IMR-90 (cell line): ENCODE results near the gene CDH2. TPM values are rescaled to one million over a fixed set of nuclear protein-coding genes. Genes with fewer than 3 reads are reported as not detected.

Experiments used
- ATAC-seq: fragments of 200-7000 bp; cut with Tn5 transposase; 2 replicates; pipeline ENCODE4 v1.9.1; 2020; ENCODE audit warnings: low read depth, mild to moderate bottlenecking, moderate library complexity
- BruUV-seq: library from RNA; stranded (reverse); fragments of 400-500 nt; replicated peaks from 2 replicates; lab custom pipeline; 2021; lab: Mats Ljungman, UMichigan
- CTCF ChIA-PET: fragments of 300-600 bp; formaldehyde crosslinking; extraction: SDS; loops from one replicate; lab custom pipeline; 2021; ENCODE audit warnings: antibody characterized with exemption; lab: Yijun Ruan, JAX
- POLR2A ChIA-PET: fragments of 300-600 bp; sonication (Branson Sonifier 250); formaldehyde crosslinking; loops from one replicate; lab custom pipeline; 2022; ENCODE audit warnings: antibody characterized with exemption; ENCODE audit not compliant: unreplicated experiment; lab: Charles Lee
- DNase-seq: peaks from one replicate; pipeline ENCODE4 v3.0.0; 2013
- H2AFZ ChIP-seq: replicated peaks from 2 replicates; pipeline ENCODE3; 2013; ENCODE audit warnings: low read length, mild to moderate bottlenecking; ENCODE audit not compliant: poor library complexity
- H2AK5ac ChIP-seq: 2 replicates; pipeline ENCODE4 v1.6.1; 2013; ENCODE audit warnings: low read depth, low read length, inconsistent platforms
- H2AK9ac ChIP-seq: replicated peaks from 2 replicates; pipeline ENCODE3; 2013; ENCODE audit warnings: mild to moderate bottlenecking, low read depth, low read length, moderate library complexity; ENCODE audit not compliant: poor library complexity
- H2BK120ac ChIP-seq: 2 replicates; pipeline ENCODE4 v1.6.1; 2013; ENCODE audit warnings: low read depth, low read length, inconsistent platforms
- H2BK15ac ChIP-seq: 3 replicates; pipeline ENCODE4 v1.6.1; 2013; ENCODE audit warnings: low read depth, low read length, inconsistent platforms
- H2BK20ac ChIP-seq: 2 replicates; pipeline ENCODE4 v1.6.1; 2013; ENCODE audit warnings: low read depth, mild to moderate bottlenecking, inconsistent platforms, low read length, moderate library complexity
- H2BK5ac ChIP-seq: 2 replicates; pipeline ENCODE4 v1.6.1; 2013; ENCODE audit warnings: mild to moderate bottlenecking, low read depth, low read length, inconsistent platforms; ENCODE audit not compliant: poor library complexity, severe bottlenecking
- H3K14ac ChIP-seq: replicated peaks from 2 replicates; pipeline ENCODE4 v1.6.1; 2013; ENCODE audit warnings: low read depth, low read length, inconsistent platforms
- H3K18ac ChIP-seq: 2 replicates; pipeline ENCODE4 v1.6.1; 2013; ENCODE audit warnings: low read depth, low read length, control low read depth
- H3K23ac ChIP-seq: 2 replicates; pipeline ENCODE4 v1.6.1; 2013; ENCODE audit warnings: low read depth, low read length, inconsistent platforms
- H3K27ac ChIP-seq: 2 replicates; pipeline ENCODE4 v1.5.1; 2013; ENCODE audit warnings: mild to moderate bottlenecking, control low read depth, low read length; ENCODE audit not compliant: insufficient read depth
- H3K27me3 ChIP-seq: 2 replicates; pipeline ENCODE4 v1.6.1; 2013; ENCODE audit warnings: low read length; ENCODE audit not compliant: control insufficient read depth, insufficient read depth
- H3K36me3 ChIP-seq: 2 replicates; pipeline ENCODE4 v1.6.1; 2013; ENCODE audit warnings: low read length, mixed read lengths; ENCODE audit not compliant: control insufficient read depth, insufficient read depth
- H3K4ac ChIP-seq: 2 replicates; pipeline ENCODE4 v1.6.1; 2013; ENCODE audit warnings: low read depth, low read length, inconsistent platforms
- H3K4me1 ChIP-seq: 2 replicates; pipeline ENCODE4 v1.6.1; 2013; ENCODE audit warnings: low read length, mixed read lengths; ENCODE audit not compliant: control insufficient read depth, insufficient read depth
- H3K4me2 ChIP-seq: 2 replicates; pipeline ENCODE4 v1.6.1; 2013; ENCODE audit warnings: low read depth, mild to moderate bottlenecking, control low read depth, low read length, moderate library complexity
- H3K4me3 ChIP-seq: 2 replicates; pipeline ENCODE4 v1.5.1; 2013; ENCODE audit warnings: low read depth, mild to moderate bottlenecking, control low read depth, low read length, moderate library complexity; ENCODE audit not compliant: insufficient read depth
- H3K56ac ChIP-seq: 2 replicates; pipeline ENCODE4 v1.6.1; 2013; ENCODE audit warnings: low read length, inconsistent platforms; ENCODE audit not compliant: insufficient read depth; ENCODE audit errors: extremely low read depth
- H3K79me1 ChIP-seq, 2 experiments: 2 replicates each; pipeline ENCODE4 v1.6.1; 2013; ENCODE audit warnings: low read length in 2 of 2, inconsistent platforms in 1 of 2, low read depth in 1 of 2
- H3K9ac ChIP-seq: 2 replicates; pipeline ENCODE4 v1.6.1; 2013; ENCODE audit warnings: low read depth, low read length, control low read depth
- H3K9me1 ChIP-seq: 2 replicates; pipeline ENCODE4 v1.6.1; 2013; ENCODE audit warnings: low read length, inconsistent platforms; ENCODE audit not compliant: insufficient read depth
- H3K9me3 ChIP-seq: 2 replicates; pipeline ENCODE4 v1.6.1; 2013; ENCODE audit warnings: low read length; ENCODE audit not compliant: control insufficient read depth, insufficient read depth
- H4K20me1 ChIP-seq: 2 replicates; pipeline ENCODE4 v1.6.1; 2013; ENCODE audit warnings: low read length, inconsistent platforms; ENCODE audit not compliant: insufficient read depth
- H4K5ac ChIP-seq: 2 replicates; pipeline ENCODE4 v1.6.1; 2013; ENCODE audit warnings: mild to moderate bottlenecking, low read depth, low read length, control low read depth
- H4K8ac ChIP-seq, 2 experiments: 2 replicates each; pipeline ENCODE4 v1.6.1; 2013; ENCODE audit warnings: low read depth in 2 of 2, low read length in 2 of 2, control low read depth in 1 of 2, inconsistent platforms in 1 of 2
- H4K91ac ChIP-seq: 2 replicates; pipeline ENCODE4 v1.6.1; 2013; ENCODE audit warnings: low read depth, low read length, inconsistent platforms; ENCODE audit not compliant: insufficient read depth
- BHLHE40 ChIP-seq: fragments of 150-350 bp; IDR thresholded peaks from 2 replicates; pipeline ENCODE4 v1.6.1; 2016; ENCODE audit warnings: mild to moderate bottlenecking, low read depth, low read length
- CEBPB ChIP-seq: IDR thresholded peaks from 2 replicates; pipeline ENCODE4 v1.6.1; 2012; ENCODE audit warnings: low read depth, low read length, improper control_type of control experiment
- CHD1 ChIP-seq: IDR thresholded peaks from 2 replicates; pipeline ENCODE4 v1.6.1; 2012; ENCODE audit warnings: low read depth, low read length, improper control_type of control experiment
- FOS ChIP-seq: fragments of 150-350 bp; IDR thresholded peaks from 2 replicates; pipeline ENCODE4 v1.6.1; 2016; ENCODE audit warnings: low read depth, low read length
- MAFK ChIP-seq: IDR thresholded peaks from 2 replicates; pipeline ENCODE4 v1.6.1; 2012; ENCODE audit warnings: low read depth, low read length, improper control_type of control experiment
- MAZ ChIP-seq: IDR thresholded peaks from 2 replicates; pipeline ENCODE4 v1.6.1; 2012; ENCODE audit warnings: low read depth, mild to moderate bottlenecking, low read length, improper control_type of control experiment, moderate library complexity, borderline replicate concordance
- MXI1 ChIP-seq: IDR thresholded peaks from 2 replicates; pipeline ENCODE4 v1.6.1; 2012; ENCODE audit warnings: low read depth, mild to moderate bottlenecking, low read length, moderate library complexity, borderline replicate concordance
- NFE2L2 ChIP-seq: fragments of 150-350 bp; IDR thresholded peaks from 2 replicates; pipeline ENCODE4 v1.6.1; 2016; ENCODE audit warnings: low read depth, mild to moderate bottlenecking, low read length
- POLR2A ChIP-seq: IDR thresholded peaks from 2 replicates; pipeline ENCODE4 v1.6.1; 2012; ENCODE audit warnings: mild to moderate bottlenecking, low read depth, low read length
- RAD21 ChIP-seq: IDR thresholded peaks from 2 replicates; pipeline ENCODE4 v1.6.1; 2012; ENCODE audit warnings: low read length, improper control_type of control experiment
- RCOR1 ChIP-seq: IDR thresholded peaks from 2 replicates; pipeline ENCODE4 v1.6.1; 2012; ENCODE audit warnings: mild to moderate bottlenecking, low read length, improper control_type of control experiment; ENCODE audit not compliant: insufficient replicate concordance
- RFX5 ChIP-seq: IDR thresholded peaks from 2 replicates; pipeline ENCODE4 v1.8.0; 2012; ENCODE audit warnings: low read depth, mild to moderate bottlenecking, low read length, moderate library complexity
- SMC3 ChIP-seq: fragments of 150-350 bp; IDR thresholded peaks from 2 replicates; pipeline ENCODE4 v1.6.1; 2016; ENCODE audit warnings: low read depth, mild to moderate bottlenecking, antibody characterized with exemption, low read length, moderate library complexity
- WGBS, 2 experiments: methylation state at CpG; one replicate each; pipeline versions ENCODE4 v1.1.5 to v1.1.7; 2013; ENCODE audit warnings: missing lambda C conversion rate in 2 of 2; ENCODE audit not compliant: insufficient read length in 1 of 2; ENCODE audit errors: extremely low coverage in 2 of 2; 5-methylcytosine and 5-hydroxymethylcytosine counted together
- dilution Hi-C: fragments of 300-500 bp; cut with HindIII; formaldehyde crosslinking; loops from one replicate; pipeline ENCODE4 v1.14.3; 2018; ENCODE audit warnings: low sequenced_read_pairs; ENCODE audit not compliant: unreplicated experiment
- in situ Hi-C: fragments of 300-500 bp; cut with MboI; formaldehyde crosslinking; loops from 3 replicates; pipeline ENCODE4 v1.14.3; 2019; ENCODE audit warnings: low sequenced_read_pairs, inconsistent platforms, mixed read lengths
- intact Hi-C: fragments of 100-400 bp; cut with micrococcal nuclease; formaldehyde crosslinking; loops from 2 replicates; pipeline ENCODE4 v1.10.0; 2022
- polyA plus RNA-seq, 3 experiments: library from polyadenylated mRNA; depleted of rRNA; stranded (reverse); fragments of >200 nt; gene quantifications; 2 replicates each; pipeline ENCODE4 v1.2.3, GENCODE V29; 2012; ENCODE audit warnings: low replicate concordance in 1 of 3
- total RNA-seq: library from RNA; depleted of rRNA; stranded (reverse); fragments of >200 nt; gene quantifications from 2 replicates; pipeline ENCODE4 v1.2.3, GENCODE V29; 2012
- TF ChIP-seq, protein P1 (sequence below): fragments of 150-350 bp; IDR thresholded peaks from 2 replicates; pipeline ENCODE4 v1.6.1; 2017; ENCODE audit warnings: mild to moderate bottlenecking, antibody characterized with exemption, low read length, low read depth
- TF ChIP-seq, protein P2 (sequence below): fragments of 150-350 bp; IDR thresholded peaks from 2 replicates; pipeline ENCODE4 v1.6.1; 2016; ENCODE audit warnings: low read depth, mild to moderate bottlenecking, low read length, moderate library complexity, borderline replicate concordance
- TF ChIP-seq, protein P3 (sequence below): conservative IDR thresholded peaks from 2 replicates; pipeline ENCODE4 v1.5.1; 2012; ENCODE audit warnings: mild to moderate bottlenecking, low read depth, low read length, improper control_type of control experiment

CDH2 gene
- total and polyA plus RNA-seq, 2 of the 4 experiments (the other 2 are of a cell fraction): 55.6 to 111 TPM

DNA sequence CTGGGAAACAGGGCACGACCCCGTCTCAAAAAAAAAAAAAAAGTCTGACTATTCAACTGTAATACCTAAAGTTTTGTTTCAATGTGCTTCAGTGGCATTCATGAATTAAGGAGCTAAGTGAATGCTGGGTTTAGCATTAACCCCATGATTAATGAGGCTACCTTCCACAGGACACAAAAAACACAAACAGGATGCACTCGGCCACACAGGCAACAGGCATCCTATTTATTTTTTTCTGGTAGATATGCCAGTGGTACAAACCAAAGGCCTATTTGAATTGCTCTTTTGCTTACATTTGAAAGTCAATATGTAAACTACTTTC lies 48.3 kb downstream of the CDH2 start:
- H2BK5ac ChIP-seq: no peak overlapping the region
- ChIA-PET CTCF (interaction anchor here (0.6 to 1.3 kb wide), 2 partner anchors 14 to 19 kb away, joined by 3 to 4 read pairs; no protein-coding TSS in a partner anchor), POLR2A (no interaction called here)
- intact Hi-C loops: no loop called here
- peaks cover 2% of the 10 kb centered on the region; the same call in 1 of the 2 replicates for H3K4me1 ChIP-seq
- no peak for DNase-seq
- no peak overlapping the region for H2AK9ac ChIP-seq
- H3K9me1 ChIP-seq: peaks cover 8% of the 10 kb centered on the region
- H2BK15ac ChIP-seq: no peak overlapping the region
- H3K4ac ChIP-seq: no peak overlapping the region
- H3K18ac ChIP-seq: no peak overlapping the region
- no peak overlapping the region for H3K4me3 ChIP-seq
- no peak overlapping the region for H3K23ac ChIP-seq
- BruUV-seq: no TSS peak
- no peak overlapping the region for H3K14ac ChIP-seq
- no peak overlapping the region for H3K27ac ChIP-seq
- no peak overlapping the region for H2AFZ ChIP-seq
- peaks cover 3% of the 10 kb centered on the region; the same call in 1 of the 2 replicates for H4K20me1 ChIP-seq
- H3K27me3 ChIP-seq: no peaks in the 10 kb centered on the region
- no peak overlapping the region for H2BK20ac ChIP-seq
- H3K36me3 ChIP-seq: no peaks in the 10 kb centered on the region
- no peaks in the 10 kb centered on the region for H3K9me3 ChIP-seq
- H2AK5ac ChIP-seq: no peak overlapping the region
- no peak overlapping the region for H4K5ac ChIP-seq
- dilution Hi-C loops: no loop called here
- H4K91ac ChIP-seq: no peak overlapping the region
- WGBS, 2 experiments: no CpG with 5 or more reads among the region's 3 CpGs
- in situ Hi-C loops: no loop called here
- H3K56ac ChIP-seq: no peak overlapping the region
- no peak overlapping the region for H4K8ac ChIP-seq
- no peak overlapping the region for H2BK120ac ChIP-seq
- no peak overlapping the region for H3K4me2 ChIP-seq
- no peak overlapping the region for H3K9ac ChIP-seq
- no peak for ATAC-seq
- TF ChIP-seq POLR2A (no peak), MAFK (no peak), RCOR1 (no peak), NFE2L2 (no peak), FOS (no peak), RFX5 (no peak), MAZ (no peak), MXI1 (no peak), RAD21 (no peak), CEBPB (no peak), SMC3 (no peak), BHLHE40 (no peak), CHD1 (no peak)
- TF ChIP-seq, protein P1, sequence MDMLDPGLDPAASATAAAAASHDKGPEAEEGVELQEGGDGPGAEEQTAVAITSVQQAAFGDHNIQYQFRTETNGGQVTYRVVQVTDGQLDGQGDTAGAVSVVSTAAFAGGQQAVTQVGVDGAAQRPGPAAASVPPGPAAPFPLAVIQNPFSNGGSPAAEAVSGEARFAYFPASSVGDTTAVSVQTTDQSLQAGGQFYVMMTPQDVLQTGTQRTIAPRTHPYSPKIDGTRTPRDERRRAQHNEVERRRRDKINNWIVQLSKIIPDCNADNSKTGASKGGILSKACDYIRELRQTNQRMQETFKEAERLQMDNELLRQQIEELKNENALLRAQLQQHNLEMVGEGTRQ: no peak
- TF ChIP-seq, protein P2, sequence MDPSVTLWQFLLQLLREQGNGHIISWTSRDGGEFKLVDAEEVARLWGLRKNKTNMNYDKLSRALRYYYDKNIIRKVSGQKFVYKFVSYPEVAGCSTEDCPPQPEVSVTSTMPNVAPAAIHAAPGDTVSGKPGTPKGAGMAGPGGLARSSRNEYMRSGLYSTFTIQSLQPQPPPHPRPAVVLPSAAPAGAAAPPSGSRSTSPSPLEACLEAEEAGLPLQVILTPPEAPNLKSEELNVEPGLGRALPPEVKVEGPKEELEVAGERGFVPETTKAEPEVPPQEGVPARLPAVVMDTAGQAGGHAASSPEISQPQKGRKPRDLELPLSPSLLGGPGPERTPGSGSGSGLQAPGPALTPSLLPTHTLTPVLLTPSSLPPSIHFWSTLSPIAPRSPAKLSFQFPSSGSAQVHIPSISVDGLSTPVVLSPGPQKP: no peak
- TF ChIP-seq, protein P3, sequence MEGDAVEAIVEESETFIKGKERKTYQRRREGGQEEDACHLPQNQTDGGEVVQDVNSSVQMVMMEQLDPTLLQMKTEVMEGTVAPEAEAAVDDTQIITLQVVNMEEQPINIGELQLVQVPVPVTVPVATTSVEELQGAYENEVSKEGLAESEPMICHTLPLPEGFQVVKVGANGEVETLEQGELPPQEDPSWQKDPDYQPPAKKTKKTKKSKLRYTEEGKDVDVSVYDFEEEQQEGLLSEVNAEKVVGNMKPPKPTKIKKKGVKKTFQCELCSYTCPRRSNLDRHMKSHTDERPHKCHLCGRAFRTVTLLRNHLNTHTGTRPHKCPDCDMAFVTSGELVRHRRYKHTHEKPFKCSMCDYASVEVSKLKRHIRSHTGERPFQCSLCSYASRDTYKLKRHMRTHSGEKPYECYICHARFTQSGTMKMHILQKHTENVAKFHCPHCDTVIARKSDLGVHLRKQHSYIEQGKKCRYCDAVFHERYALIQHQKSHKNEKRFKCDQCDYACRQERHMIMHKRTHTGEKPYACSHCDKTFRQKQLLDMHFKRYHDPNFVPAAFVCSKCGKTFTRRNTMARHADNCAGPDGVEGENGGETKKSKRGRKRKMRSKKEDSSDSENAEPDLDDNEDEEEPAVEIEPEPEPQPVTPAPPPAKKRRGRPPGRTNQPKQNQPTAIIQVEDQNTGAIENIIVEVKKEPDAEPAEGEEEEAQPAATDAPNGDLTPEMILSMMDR: no peak
- H3K79me1 ChIP-seq: peaks cover 23 to 53% of the 10 kb centered on the region in 2 experiments
